ENCODE measurements around the gene CDH4. TPM values are rescaled to one million over a fixed set of nuclear protein-coding genes. Genes with fewer than 3 reads are reported as not detected.

CDH4 gene
- total and polyA plus RNA-seq, 2 of the 8 experiments (the other 6 are each of a cell fraction or from before 2014, with no cell fraction given), result 4.3 to 7.9 TPM

DNA sequence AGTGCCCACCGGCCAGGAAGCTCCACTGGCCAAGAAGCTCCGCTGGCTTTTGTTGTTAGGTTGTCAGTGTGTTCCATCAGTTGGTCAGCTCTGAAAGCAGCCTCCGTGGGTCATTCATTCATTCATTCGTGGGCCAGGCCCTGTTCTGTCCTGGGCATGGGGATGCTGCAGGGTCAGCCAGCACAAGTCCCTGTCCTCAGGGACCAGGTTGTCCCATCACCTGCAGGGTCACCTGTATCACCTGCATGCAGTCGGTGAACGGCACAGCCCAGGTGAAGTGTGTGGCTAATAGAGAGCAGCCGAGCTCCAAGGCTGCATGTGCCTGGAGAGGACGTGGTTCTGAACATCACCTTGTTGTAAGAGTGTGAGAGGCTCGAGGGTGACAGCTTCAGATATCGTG, 403.5 kb downstream of the CDH4 start:
- Histone ChIP-seq H2BK12ac (ENCODE audit: low read depth, low read length) (no peak overlapping the region), H2BK5ac (ENCODE audit: low read depth, low read length) (no peak overlapping the region), H3K9me3 (ENCODE audit: insufficient read depth in 2 of 2, low read depth in 1 of 2, low read length in 1 of 2) (peaks cover 0 to 10% of the 10 kb centered on the region in 2 experiments; a peak in 2 of 4 replicates), H2AK5ac (ENCODE audit: low read depth, low read length) (no peak overlapping the region), H3K56ac (replicated peaks; ENCODE audit: insufficient read length, low read depth, low read length) (no peak overlapping the region), H3K18ac (ENCODE audit: extremely low read depth, low read length) (no peak overlapping the region), H2BK120ac (replicated peaks; ENCODE audit: low read depth, low read length) (no peak overlapping the region), H3K36me3 (ENCODE audit: control insufficient read depth in 2 of 4, insufficient read depth in 4 of 4, low read length in 3 of 4) (no peaks in the 10 kb centered on the region), H3K27me3 (replicated peaks in 1 of 4; ENCODE audit: control insufficient read depth in 3 of 4, extremely low read depth in 1 of 4, insufficient read depth in 3 of 4, low read length in 3 of 4) (peaks cover 0 to 4% (median 0%) of the 10 kb centered on the region in 4 experiments; a peak in 2 of 7 replicates), H2BK20ac (ENCODE audit: low read length) (no peak overlapping the region), H3K4me3 (ENCODE audit: extremely low read depth in 1 of 4, insufficient read depth in 2 of 4, low read depth in 3 of 4, low read length in 4 of 4) (no peak overlapping the region), H2BK15ac (ENCODE audit: low read length) (no peak overlapping the region), H4K5ac (ENCODE audit: insufficient read length, low read depth, low read length) (no peak overlapping the region), H4K8ac (ENCODE audit: extremely low read depth, insufficient read depth, low read length) (no peak overlapping the region), H3K27ac (ENCODE audit: low read depth, low read length) (no peak overlapping the region), H3K4ac (replicated peaks; ENCODE audit: insufficient read length, low read depth, low read length) (no peak overlapping the region), H3K4me1 (replicated peaks in 1 of 4; ENCODE audit: control insufficient read depth in 3 of 4, insufficient read depth in 4 of 4, low read length in 3 of 4) (no peaks in the 10 kb centered on the region), H3K23ac (ENCODE audit: insufficient read length) (no peak overlapping the region), H3K79me1 (ENCODE audit: low read depth, low read length) (peaks cover 2% of the 10 kb centered on the region; the same call in 1 of the 2 replicates), H4K91ac (replicated peaks; ENCODE audit: insufficient read length, low read length) (no peak overlapping the region), H3K9ac (replicated peaks in 1 of 4; ENCODE audit: extremely low read depth in 1 of 4, low read depth in 3 of 4, low read length in 3 of 4) (no peak overlapping the region), H3K14ac (ENCODE audit: insufficient read length) (no peak overlapping the region), H3K23me2 (ENCODE audit: low read depth, low read length) (no peaks in the 10 kb centered on the region), H4K20me1 (replicated peaks in 1 of 2; ENCODE audit: control insufficient read depth in 1 of 2, insufficient read depth in 2 of 2, low read length in 2 of 2) (peaks cover 0 to 3% of the 10 kb centered on the region in 2 experiments), H2AFZ (ENCODE audit: low read length) (no peak overlapping the region), H3K79me2 (ENCODE audit: control insufficient read depth in 1 of 2, insufficient read depth in 2 of 2, low read length in 2 of 2) (no peaks in the 10 kb centered on the region), H3K4me2 (ENCODE audit: insufficient read depth in 1 of 2, low read depth in 2 of 2, low read length in 2 of 2) (no peak overlapping the region)
- ChIA-PET POLR2A (ENCODE audit: partially characterized antibody) (no interaction called here), CTCF (ENCODE audit: partially characterized antibody) (no interaction called here)
- FAIRE-seq (no peak), DNase-seq (ENCODE audit: low read depth in 1 of 2, low spot score in 2 of 2) (no peak)
- WGBS, 2 experiments (ENCODE audit: extremely low coverage in 1 of 2, insufficient coverage in 1 of 2, insufficient read length in 1 of 2, insufficient replicate concordance in 2 of 2, low coverage in 1 of 2, low lambda C conversion rate in 2 of 2, missing lambda C conversion rate in 1 of 2), result 91% methylated on average over 10 of the region's 10 CpGs; no CpG with 5 or more reads in 1 of the 2 experiments
- TF ChIP-seq POLR2A (IDR thresholded peaks at IDR 0.05; ENCODE audit: control extremely low read depth in 1 of 2, low read depth in 2 of 2, low read length in 2 of 2) (no peak), ASH2L (IDR thresholded peaks at IDR 0.05; ENCODE audit: low read length) (no peak), NRF1 (IDR thresholded peaks at IDR 0.05; ENCODE audit: low read depth, low read length) (no peak), SUZ12 (IDR thresholded peaks at IDR 0.05; ENCODE audit: low read length) (no peak), SRF (IDR thresholded peaks at IDR 0.05; ENCODE audit: low read depth, low read length) (no peak), BCL11A (IDR thresholded peaks at IDR 0.05; ENCODE audit: low read depth in 2 of 2, low read length in 2 of 2) (no peak), GTF2F1 (IDR thresholded peaks at IDR 0.05; ENCODE audit: borderline replicate concordance, low read depth, low read length) (no peak), CBX5 (IDR thresholded peaks at IDR 0.05; ENCODE audit: low read depth, low read length) (no peak), NANOG (IDR thresholded peaks at IDR 0.05; ENCODE audit: insufficient read depth, low read depth, low read length, poor library complexity, severe bottlenecking) (no peak), MAFK (IDR thresholded peaks at IDR 0.05; ENCODE audit: low read depth, low read length) (no peak), HDAC2 (IDR thresholded peaks at IDR 0.05; ENCODE audit: borderline replicate concordance in 1 of 2, low read depth in 2 of 2, low read length in 2 of 2) (no peak)
- TF ChIP-seq, protein P1, sequence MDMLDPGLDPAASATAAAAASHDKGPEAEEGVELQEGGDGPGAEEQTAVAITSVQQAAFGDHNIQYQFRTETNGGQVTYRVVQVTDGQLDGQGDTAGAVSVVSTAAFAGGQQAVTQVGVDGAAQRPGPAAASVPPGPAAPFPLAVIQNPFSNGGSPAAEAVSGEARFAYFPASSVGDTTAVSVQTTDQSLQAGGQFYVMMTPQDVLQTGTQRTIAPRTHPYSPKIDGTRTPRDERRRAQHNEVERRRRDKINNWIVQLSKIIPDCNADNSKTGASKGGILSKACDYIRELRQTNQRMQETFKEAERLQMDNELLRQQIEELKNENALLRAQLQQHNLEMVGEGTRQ (IDR thresholded peaks at IDR 0.05; ENCODE audit: low read length), result no peak

Measured in H1 (cell line).